H1 (cell line): ENCODE data around the gene CREB3L1. TPM values are rescaled to one million over a fixed set of nuclear protein-coding genes. Genes with fewer than 3 reads are reported as not detected.

Source experiments
- CTCF ChIA-PET: fragments of 300-600 bp; sonication (Branson Sonifier 250); formaldehyde crosslinking; loops from one replicate; lab custom pipeline; 2021; ENCODE audit not compliant: partially characterized antibody; lab: Charles Lee
- POLR2A ChIA-PET: fragments of 300-600 bp; sonication (Branson Sonifier 250); formaldehyde crosslinking; loops from one replicate; lab custom pipeline; 2021; ENCODE audit warnings: inconsistent platforms; ENCODE audit not compliant: partially characterized antibody; lab: Charles Lee
- DNase-seq, 2 experiments: peaks; one replicate each; pipeline versions ENCODE4 v3.0.0 to v3.0.0-alpha.2; 2010 to 2022; ENCODE audit warnings: low spot score in 2 of 2, low read depth in 1 of 2, mixed read lengths in 1 of 2
- FAIRE-seq: peaks from 2 replicates; lab custom pipeline; 2011; peaks lifted over from hg19 to GRCh38; lab: Jason Lieb, UNC
- H2AFZ ChIP-seq: 2 replicates; pipeline ENCODE4 v1.8.1; 2012; ENCODE audit warnings: low read length, inconsistent platforms
- H2AK5ac ChIP-seq: 2 replicates; pipeline ENCODE4 v1.6.1; 2013; ENCODE audit warnings: low read depth, low read length
- H2BK120ac ChIP-seq: replicated peaks from 2 replicates; pipeline ENCODE3; 2013; ENCODE audit warnings: low read depth, low read length, inconsistent platforms
- H2BK12ac ChIP-seq: 2 replicates; pipeline ENCODE4 v1.6.1; 2013; ENCODE audit warnings: low read depth, low read length
- H2BK15ac ChIP-seq: 2 replicates; pipeline ENCODE4 v1.6.1; 2013; ENCODE audit warnings: low read length
- H2BK20ac ChIP-seq: 2 replicates; pipeline ENCODE4 v1.6.1; 2013; ENCODE audit warnings: low read length
- H2BK5ac ChIP-seq: 2 replicates; pipeline ENCODE4 v1.6.1; 2013; ENCODE audit warnings: low read depth, low read length
- H3K14ac ChIP-seq: 2 replicates; pipeline ENCODE4 v1.6.1; 2013; ENCODE audit warnings: inconsistent platforms; ENCODE audit not compliant: insufficient read length
- H3K18ac ChIP-seq: 2 replicates; pipeline ENCODE4 v1.6.1; 2013; ENCODE audit warnings: low read length; ENCODE audit errors: extremely low read depth
- H3K23ac ChIP-seq: 2 replicates; pipeline ENCODE4 v1.6.1; 2013; ENCODE audit warnings: inconsistent platforms; ENCODE audit not compliant: insufficient read length
- H3K23me2 ChIP-seq: 2 replicates; pipeline ENCODE4 v1.6.1; 2013; ENCODE audit warnings: low read depth, low read length
- H3K27ac ChIP-seq: 2 replicates; pipeline ENCODE4 v1.6.1; 2011; ENCODE audit warnings: low read depth, low read length, inconsistent platforms
- H3K27me3 ChIP-seq, 4 experiments: replicated peaks in 1 of 4; 1 replicate in 1 of 4; 2 replicates in 3 of 4; pipeline versions ENCODE4 v1.6.1 to v1.8.1; 2011 to 2013; ENCODE audit warnings: low read length in 3 of 4, mild to moderate bottlenecking in 3 of 4, inconsistent platforms in 2 of 4, mixed read lengths in 2 of 4, moderate library complexity in 1 of 4; ENCODE audit not compliant: control insufficient read depth in 3 of 4, insufficient read depth in 3 of 4; ENCODE audit errors: extremely low read depth in 1 of 4
- H3K36me3 ChIP-seq, 4 experiments: 2 replicates each; pipeline versions ENCODE4 v1.6.1 to v1.8.1; 2011 to 2013; ENCODE audit warnings: mild to moderate bottlenecking in 4 of 4, low read length in 3 of 4, moderate library complexity in 2 of 4, control low read depth in 1 of 4, inconsistent platforms in 1 of 4; ENCODE audit not compliant: insufficient read depth in 4 of 4, control insufficient read depth in 2 of 4
- H3K4ac ChIP-seq: replicated peaks from 2 replicates; pipeline ENCODE3; 2013; ENCODE audit warnings: low read length, low read depth, mixed read lengths, inconsistent platforms; ENCODE audit not compliant: insufficient read length
- H3K4me1 ChIP-seq, 4 experiments: replicated peaks in 1 of 4; 1 replicate in 1 of 4; 2 replicates in 3 of 4; pipeline versions ENCODE4 v1.6.1 to v1.8.1; 2011 to 2013; ENCODE audit warnings: low read length in 3 of 4, inconsistent platforms in 2 of 4, mixed read lengths in 1 of 4; ENCODE audit not compliant: insufficient read depth in 4 of 4, control insufficient read depth in 3 of 4
- H3K4me2 ChIP-seq, 2 experiments: 2 replicates each; pipeline versions ENCODE4 v1.6.1 to v1.8.1; 2011 to 2013; ENCODE audit warnings: low read depth in 2 of 2, low read length in 2 of 2, control low read depth in 1 of 2, inconsistent platforms in 1 of 2, mild to moderate bottlenecking in 1 of 2; ENCODE audit not compliant: insufficient read depth in 1 of 2
- H3K4me3 ChIP-seq, 4 experiments: fragments of 200-600, 300-600 bp in 1 of 4; sonication (generic), shearing (Covaris generic), sonication (Bioruptor Twin) in 1 of 4; 2 replicates each; pipeline versions ENCODE4 v1.5.1 to v1.8.1; 2011 to 2016; ENCODE audit warnings: low read length in 4 of 4, low read depth in 3 of 4, control low read depth in 2 of 4, inconsistent platforms in 2 of 4, mild to moderate bottlenecking in 2 of 4, mixed read lengths in 1 of 4, moderate library complexity in 1 of 4; ENCODE audit not compliant: insufficient read depth in 2 of 4; ENCODE audit errors: extremely low read depth in 1 of 4
- H3K56ac ChIP-seq: replicated peaks from 2 replicates; pipeline ENCODE3; 2013; ENCODE audit warnings: low read depth, mild to moderate bottlenecking, mixed read lengths, low read length, inconsistent platforms; ENCODE audit not compliant: insufficient read length
- H3K79me1 ChIP-seq: 2 replicates; pipeline ENCODE4 v1.6.1; 2013; ENCODE audit warnings: low read depth, low read length, control low read depth
- H3K79me2 ChIP-seq, 2 experiments: 2 replicates each; pipeline versions ENCODE4 v1.6.1 to v1.8.1; 2012 to 2013; ENCODE audit warnings: low read length in 2 of 2, mild to moderate bottlenecking in 2 of 2, inconsistent platforms in 1 of 2; ENCODE audit not compliant: insufficient read depth in 2 of 2, control insufficient read depth in 1 of 2
- H3K9ac ChIP-seq, 4 experiments: replicated peaks in 1 of 4; 1 replicate in 1 of 4; 2 replicates in 3 of 4; pipeline versions ENCODE4 v1.6.1 to v1.8.1; 2011 to 2013; ENCODE audit warnings: low read depth in 3 of 4, low read length in 3 of 4, control low read depth in 2 of 4, mild to moderate bottlenecking in 2 of 4, moderate library complexity in 2 of 4, inconsistent platforms in 1 of 4; ENCODE audit errors: extremely low read depth in 1 of 4
- H3K9me3 ChIP-seq, 2 experiments: 2 replicates each; pipeline versions ENCODE4 v1.6.1 to v1.8.1; 2012 to 2013; ENCODE audit warnings: mild to moderate bottlenecking in 2 of 2, moderate library complexity in 2 of 2, control low read depth in 1 of 2, inconsistent platforms in 1 of 2, low read depth in 1 of 2, low read length in 1 of 2, mixed read lengths in 1 of 2; ENCODE audit not compliant: insufficient read depth in 2 of 2
- H4K20me1 ChIP-seq, 2 experiments: replicated peaks in 1 of 2; 2 replicates each; pipeline versions ENCODE3 to v1.8.1; 2011 to 2013; ENCODE audit warnings: inconsistent platforms in 2 of 2, low read length in 2 of 2, mild to moderate bottlenecking in 1 of 2; ENCODE audit not compliant: insufficient read depth in 2 of 2, control insufficient read depth in 1 of 2
- H4K5ac ChIP-seq: 2 replicates; pipeline ENCODE4 v1.6.1; 2013; ENCODE audit warnings: low read length, low read depth, mixed read lengths, inconsistent platforms; ENCODE audit not compliant: insufficient read length
- H4K8ac ChIP-seq: 2 replicates; pipeline ENCODE4 v1.8.0; 2013; ENCODE audit warnings: mild to moderate bottlenecking, moderate library complexity, low read length, inconsistent platforms; ENCODE audit not compliant: insufficient read depth; ENCODE audit errors: extremely low read depth
- H4K91ac ChIP-seq: replicated peaks from 2 replicates; pipeline ENCODE3; 2013; ENCODE audit warnings: low read length, mixed read lengths, inconsistent platforms; ENCODE audit not compliant: insufficient read length
- CEBPB ChIP-seq: IDR thresholded peaks from 2 replicates; pipeline ENCODE4 v1.6.1; 2012; ENCODE audit warnings: low read depth, low read length
- EZH2 ChIP-seq: fragments of 200-600 bp; sonication (generic); IDR thresholded peaks from 2 replicates; pipeline ENCODE4 v1.7.1; 2012; ENCODE audit warnings: low read depth, mild to moderate bottlenecking, moderate library complexity, low read length, inconsistent platforms; ENCODE audit not compliant: severe bottlenecking
- HDAC2 ChIP-seq, 2 experiments: fragments of 300-600 bp in 1 of 2; sonication (generic) in 1 of 2; IDR thresholded peaks; 2 replicates each; pipeline ENCODE4 v1.6.1; 2011 to 2012; ENCODE audit warnings: low read depth in 2 of 2, low read length in 2 of 2, mild to moderate bottlenecking in 2 of 2, moderate library complexity in 2 of 2, borderline replicate concordance in 1 of 2, inconsistent platforms in 1 of 2
- MAFK ChIP-seq: IDR thresholded peaks from 2 replicates; pipeline ENCODE4 v1.6.1; 2012; ENCODE audit warnings: low read depth, mild to moderate bottlenecking, improper control_type of control experiment, low read length
- RBBP5 ChIP-seq: IDR thresholded peaks from 2 replicates; pipeline ENCODE4 v1.7.1; 2012; ENCODE audit warnings: low read depth, mild to moderate bottlenecking, inconsistent platforms, low read length, moderate library complexity, borderline replicate concordance
- RNF2 ChIP-seq: fragments of 200-900, 300-1000 bp; sonication (generic); IDR thresholded peaks from 2 replicates; pipeline ENCODE4 v1.7.1; 2016; ENCODE audit warnings: borderline replicate concordance, low read depth, mild to moderate bottlenecking, antibody characterized with exemption, low read length; ENCODE audit not compliant: poor library complexity, severe bottlenecking; ENCODE audit errors: missing control alignments
- SAP30 ChIP-seq: fragments of 300-600 bp; sonication (generic); IDR thresholded peaks from 2 replicates; pipeline ENCODE4 v1.7.1; 2012; ENCODE audit warnings: low read length, moderate library complexity, mild to moderate bottlenecking, inconsistent platforms; ENCODE audit not compliant: insufficient read depth, insufficient replicate concordance
- YY1 ChIP-seq: IDR thresholded peaks from 2 replicates; pipeline ENCODE4 v1.6.1; 2011; ENCODE audit warnings: low read depth, mild to moderate bottlenecking, low read length
- WGBS, 2 experiments: shearing (Covaris generic) in 1 of 2; methylation state at CpG; one replicate each; pipeline versions ENCODE4 v1.1.6 to v1.1.7; 2013 to 2015; ENCODE audit warnings: low lambda C conversion rate in 2 of 2, mixed read lengths in 2 of 2, inconsistent platforms in 1 of 2, low coverage in 1 of 2, missing lambda C conversion rate in 1 of 2; ENCODE audit not compliant: insufficient replicate concordance in 2 of 2, insufficient coverage in 1 of 2, insufficient read length in 1 of 2; ENCODE audit errors: extremely low coverage in 1 of 2, missing lambda C conversion rate in 1 of 2; 5-methylcytosine and 5-hydroxymethylcytosine counted together
- polyA plus RNA-seq, 7 experiments: library from polyadenylated mRNA; depleted of rRNA in 3 of 7; stranded (reverse) in 5 of 7; unstranded in 2 of 7; fragments of >200 nt in 5 of 7; fragments of 200-250 nt in 2 of 7; gene quantifications; 1 replicate in 5 of 7; 2 replicates in 1 of 7; 4 replicates in 1 of 7; pipeline versions ENCODE4 v1.2.1 to v1.2.3, GENCODE V29; 2011 to 2013; ENCODE audit warnings: missing spikeins in 2 of 7, mixed read lengths in 2 of 7
- total RNA-seq: library from RNA; stranded (reverse); fragmentation: NEBNext Ultra II Directional; extraction: Animal tissue kit (Norgen Biotek cat#: 25700); gene quantifications from 2 replicates; pipeline ENCODE4 v1.2.1, GENCODE V29; 2021
- TF ChIP-seq, protein P1 (sequence below), 3 experiments: IDR thresholded peaks; 1 replicate in 2 of 3; 2 replicates in 1 of 3; pipeline versions ENCODE4 v1.5.1 to v1.6.1; 2011; ENCODE audit warnings: low read length in 3 of 3, mild to moderate bottlenecking in 3 of 3, inconsistent platforms in 2 of 3, low read depth in 1 of 3, moderate library complexity in 1 of 3; ENCODE audit not compliant: insufficient read depth in 1 of 3; ENCODE audit errors: control extremely low read depth in 1 of 3

The CREB3L1 gene
- total and polyA plus RNA-seq, 2 of the 8 experiments (the other 6 are each of a cell fraction or from before 2014, with no cell fraction given), result 4.1 to 12.7 TPM

DNA sequence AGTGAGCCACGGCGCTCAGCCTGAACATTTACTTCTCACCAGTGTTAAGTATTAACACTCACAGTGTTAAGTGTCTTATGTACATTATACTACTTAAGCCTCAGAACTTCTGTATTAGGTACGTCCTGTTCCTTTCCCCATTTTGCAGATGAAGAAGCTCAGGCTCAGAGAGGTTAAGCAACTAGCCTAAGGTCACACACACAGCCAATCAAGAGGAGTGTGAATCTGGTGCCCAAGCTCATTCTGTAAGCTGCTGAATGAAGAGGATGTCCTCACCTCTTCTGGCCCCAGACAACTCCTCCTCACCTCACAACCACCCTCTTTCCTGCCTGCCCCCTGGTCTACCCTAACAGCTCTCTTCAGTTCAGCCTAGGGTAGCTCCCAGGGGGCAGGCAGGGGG is 29.9 kb downstream of the CREB3L1 start:
- Histone ChIP-seq H3K23ac (no peak overlapping the region), H3K9me3 (no peaks in the 10 kb centered on the region), H2BK120ac (no peak overlapping the region), H3K4me3 (no peak overlapping the region), H2BK15ac (0 out of 2 replicates have a peak overlapping the region, but pooled peaks have one; percentile 61), H2BK12ac (peak overlapping the region; percentile 88), H3K4ac (no peak overlapping the region), H4K91ac (peak overlapping the region; percentile 15), H3K36me3 (no peaks in the 10 kb centered on the region), H2AK5ac (no peak overlapping the region; the same call in 1 of the 2 replicates), H3K56ac (no peak overlapping the region), H3K4me1 (peaks cover 0 to 12% (median 7%) of the 10 kb centered on the region in 4 experiments; a peak in 6 of 7 replicates), H3K14ac (no peak overlapping the region), H2AFZ (no peak overlapping the region), H3K23me2 (no peaks in the 10 kb centered on the region), H3K79me2 (no peaks in the 10 kb centered on the region), H3K9ac (no peak overlapping the region), H4K8ac (no peak overlapping the region; the same call in 1 of the 2 replicates), H2BK20ac (peak overlapping the region; percentile 16; the same call in 1 of the 2 replicates), H3K4me2 (no peak overlapping the region), H2BK5ac (0 out of 2 replicates have a peak overlapping the region, but pooled peaks have one; percentile 26), H3K79me1 (no peaks in the 10 kb centered on the region), H3K27ac (no peak overlapping the region), H3K18ac (peak overlapping the region; percentile 83), H4K20me1 (no peaks in the 10 kb centered on the region), H4K5ac (no peak overlapping the region), H3K27me3 (no peaks in the 10 kb centered on the region)
- ChIA-PET CTCF (interaction anchor here (0.6 to 38.0 kb wide), 18 partner anchors 9 to 356 kb away, joined by 3 to 858 read pairs (median 8); partner anchors contain the start of gene CREB3L1), POLR2A (interaction anchor here (0.6 to 11.7 kb wide), 10 partner anchors 8 to 254 kb away, joined by 3 to 77 read pairs (median 4); partner anchors contain the start of gene CREB3L1)
- DNase-seq (no peak), FAIRE-seq (no peak)
- 95% methylated on average over 3 of the region's 3 CpGs; no CpG with 5 or more reads in 1 of the 2 experiments for WGBS, 2 experiments
- TF ChIP-seq RBBP5 (no peak), YY1 (no peak), MAFK (no peak), HDAC2 (IDR thresholded peaks at IDR 0.05; ENCODE audit: borderline replicate concordance in 1 of 2, low read depth in 2 of 2, low read length in 2 of 2) (no peak), CEBPB (no peak), SAP30 (no peak), RNF2 (no peak), EZH2 (no peak)
- TF ChIP-seq, protein P1, sequence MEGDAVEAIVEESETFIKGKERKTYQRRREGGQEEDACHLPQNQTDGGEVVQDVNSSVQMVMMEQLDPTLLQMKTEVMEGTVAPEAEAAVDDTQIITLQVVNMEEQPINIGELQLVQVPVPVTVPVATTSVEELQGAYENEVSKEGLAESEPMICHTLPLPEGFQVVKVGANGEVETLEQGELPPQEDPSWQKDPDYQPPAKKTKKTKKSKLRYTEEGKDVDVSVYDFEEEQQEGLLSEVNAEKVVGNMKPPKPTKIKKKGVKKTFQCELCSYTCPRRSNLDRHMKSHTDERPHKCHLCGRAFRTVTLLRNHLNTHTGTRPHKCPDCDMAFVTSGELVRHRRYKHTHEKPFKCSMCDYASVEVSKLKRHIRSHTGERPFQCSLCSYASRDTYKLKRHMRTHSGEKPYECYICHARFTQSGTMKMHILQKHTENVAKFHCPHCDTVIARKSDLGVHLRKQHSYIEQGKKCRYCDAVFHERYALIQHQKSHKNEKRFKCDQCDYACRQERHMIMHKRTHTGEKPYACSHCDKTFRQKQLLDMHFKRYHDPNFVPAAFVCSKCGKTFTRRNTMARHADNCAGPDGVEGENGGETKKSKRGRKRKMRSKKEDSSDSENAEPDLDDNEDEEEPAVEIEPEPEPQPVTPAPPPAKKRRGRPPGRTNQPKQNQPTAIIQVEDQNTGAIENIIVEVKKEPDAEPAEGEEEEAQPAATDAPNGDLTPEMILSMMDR (IDR thresholded peaks at IDR 0.05; ENCODE audit: control extremely low read depth in 1 of 3, insufficient read depth in 1 of 3, low read depth in 1 of 3, low read length in 3 of 3), result no peak
